HepG2 (cell line): ENCODE measurements around the gene MRM3. TPM values are rescaled to one million over a fixed set of nuclear protein-coding genes. Genes with fewer than 3 reads are reported as not detected.

Experiments
- ATAC-seq: fragments of 200-7000 bp; cut with Tn5 transposase; 3 replicates; pipeline ENCODE4 v1.9.1; 2020; ENCODE audit warnings: mild to moderate bottlenecking, moderate library complexity
- BruUV-seq: library from RNA; stranded (reverse); fragments of 400-500 nt; replicated peaks from 2 replicates; lab custom pipeline; 2021; lab: Mats Ljungman, UMichigan
- CTCF ChIA-PET: fragments of 300-600 bp; formaldehyde crosslinking; extraction: SDS; loops from one replicate; lab custom pipeline; 2021; ENCODE audit warnings: low total read pairs, inconsistent platforms, low intra/inter-chr PET ratio; lab: Yijun Ruan, JAX
- POLR2A ChIA-PET: fragments of 350-600 bp; sonication (Branson Sonifier 250); formaldehyde crosslinking; loops from one replicate; lab custom pipeline; 2020; ENCODE audit warnings: antibody characterized with exemption, inconsistent platforms; lab: Yijun Ruan, JAX
- DNase-seq: peaks from one replicate; pipeline ENCODE4 v3.0.0-alpha.2; 2015; ENCODE audit warnings: low spot score
- FAIRE-seq: peaks from 3 replicates; lab custom pipeline; 2011; peaks lifted over from hg19 to GRCh38; lab: Jason Lieb, UNC
- H2AFZ ChIP-seq: one replicate; pipeline ENCODE4 v1.6.1; 2011; ENCODE audit warnings: low read length, inconsistent platforms
- H3K27ac ChIP-seq: fragments of 300-600 bp; 3 replicates; pipeline ENCODE4 v1.8.0; 2011; ENCODE audit warnings: mixed run types, mild to moderate bottlenecking, mixed read lengths, low read length, inconsistent platforms; ENCODE audit not compliant: insufficient read depth; ENCODE audit errors: extremely low read length
- H3K27me3 ChIP-seq, 2 experiments: fragments of 200-600 bp in 1 of 2; 2 replicates in 1 of 2; 3 replicates in 1 of 2; pipeline versions ENCODE4 v1.6.0 to v1.8.0; 2011; ENCODE audit warnings: low read length in 2 of 2, mild to moderate bottlenecking in 2 of 2, moderate library complexity in 2 of 2, inconsistent platforms in 1 of 2; ENCODE audit not compliant: insufficient read depth in 2 of 2, control insufficient read depth in 1 of 2
- H3K36me3 ChIP-seq, 2 experiments: fragments of 200-600 bp in 1 of 2; replicated peaks in 1 of 2; 2 replicates in 1 of 2; 3 replicates in 1 of 2; pipeline versions ENCODE4 v1.5.1 to v1.8.0; 2011; ENCODE audit warnings: low read length in 2 of 2, inconsistent platforms in 1 of 2; ENCODE audit not compliant: insufficient read depth in 2 of 2, control insufficient read depth in 1 of 2
- H3K4me1 ChIP-seq: 2 replicates; pipeline ENCODE4 v1.5.1; 2012; ENCODE audit warnings: low read length, inconsistent platforms; ENCODE audit not compliant: insufficient read depth
- H3K4me2 ChIP-seq: 2 replicates; pipeline ENCODE4 v1.6.0; 2011; ENCODE audit warnings: low read depth, low read length, inconsistent platforms
- H3K4me3 ChIP-seq, 3 experiments: fragments of 200-600 bp in 1 of 3; sonication (generic), shearing (Covaris generic) in 1 of 3; replicated peaks in 1 of 3; 2 replicates each; pipeline ENCODE4 v1.5.1; 2011 to 2016; ENCODE audit warnings: low read length in 3 of 3, inconsistent platforms in 2 of 3, low read depth in 2 of 3, mild to moderate bottlenecking in 2 of 3, control low read depth in 1 of 3, mixed read lengths in 1 of 3; ENCODE audit not compliant: insufficient read depth in 1 of 3
- H3K79me2 ChIP-seq: one replicate; pipeline ENCODE4 v1.6.1; 2011; ENCODE audit warnings: low read length, inconsistent platforms; ENCODE audit not compliant: insufficient read depth
- H3K9ac ChIP-seq: 2 replicates; pipeline ENCODE4 v1.6.0; 2011; ENCODE audit warnings: mild to moderate bottlenecking, low read depth, low read length, inconsistent platforms; ENCODE audit not compliant: insufficient read depth
- H3K9me3 ChIP-seq: 2 replicates; pipeline ENCODE4 v1.5.1; 2012; ENCODE audit warnings: mild to moderate bottlenecking, low read length
- H4K20me1 ChIP-seq: 2 replicates; pipeline ENCODE4 v1.6.0; 2011; ENCODE audit warnings: inconsistent platforms, mild to moderate bottlenecking, low read length, moderate library complexity; ENCODE audit not compliant: insufficient read depth
- BHLHE40 ChIP-seq: IDR thresholded peaks from 2 replicates; pipeline ENCODE4 v1.6.1; 2011; ENCODE audit warnings: low read length, improper control_type of control experiment
- IRF2 ChIP-seq: IDR thresholded peaks from 2 replicates; pipeline ENCODE4 v1.6.1; 2018; ENCODE audit warnings: missing genetic modification reagents, missing compliant biosample characterization
- KAT7 ChIP-seq: IDR thresholded peaks from 2 replicates; pipeline ENCODE4 v1.6.1; 2018; ENCODE audit warnings: borderline replicate concordance, missing compliant biosample characterization
- KDM2A ChIP-seq: sonication (generic); formaldehyde crosslinking; IDR thresholded peaks from 2 replicates; pipeline ENCODE4 v1.4.0; 2020; ENCODE audit warnings: low read depth, missing genetic modification reagents, borderline replicate concordance
- MTF1 ChIP-seq: sonication (generic); formaldehyde crosslinking; IDR thresholded peaks from 2 replicates; pipeline ENCODE4 v1.5.0; 2020; ENCODE audit warnings: missing genetic modification reagents
- PAX8 ChIP-seq: sonication (generic); formaldehyde crosslinking; IDR thresholded peaks from 2 replicates; pipeline ENCODE4 v1.8.0; 2022; ENCODE audit warnings: mild to moderate bottlenecking, missing genetic modification reagents, borderline replicate concordance
- RFX1 ChIP-seq: fragments of 450-650 bp; IDR thresholded peaks from 2 replicates; pipeline ENCODE4 v1.6.1; 2017
- ZNF101 ChIP-seq: sonication (generic); formaldehyde crosslinking; IDR thresholded peaks from 2 replicates; pipeline ENCODE4 v1.4.0; 2020; ENCODE audit warnings: mild to moderate bottlenecking, low read depth, missing genetic modification reagents, borderline replicate concordance
- ZNF124 ChIP-seq: sonication (generic); formaldehyde crosslinking; IDR thresholded peaks from 2 replicates; pipeline ENCODE4 v1.4.0; 2020; ENCODE audit warnings: missing genetic modification reagents
- ZNF280D ChIP-seq: sonication (generic); formaldehyde crosslinking; IDR thresholded peaks from 2 replicates; pipeline ENCODE4 v1.5.1; 2020; ENCODE audit warnings: mild to moderate bottlenecking, missing genetic modification reagents
- ZNF619 ChIP-seq: sonication (generic); formaldehyde crosslinking; IDR thresholded peaks from 2 replicates; pipeline ENCODE4 v1.4.0; 2020; ENCODE audit warnings: mild to moderate bottlenecking, missing genetic modification reagents
- ZSCAN29 ChIP-seq: sonication (generic); formaldehyde crosslinking; conservative IDR thresholded peaks from 2 replicates; pipeline ENCODE4 v1.4.0; 2020; ENCODE audit warnings: mild to moderate bottlenecking, missing genetic modification reagents
- WGBS: methylation state at CpG from one replicate; pipeline ENCODE4 v1.1.6; 2017; ENCODE audit warnings: low lambda C conversion rate; 5-methylcytosine and 5-hydroxymethylcytosine counted together
- in situ Hi-C: cut with HindIII; loops from 2 replicates; pipeline ENCODE4 v1.10.0; 2017; ENCODE audit warnings: low pct_unique_long_range_greater_than_20kb; ENCODE audit not compliant: extremely low pct_ligation_motif_present
- intact Hi-C: fragments of 100-400 bp; cut with micrococcal nuclease; formaldehyde crosslinking; loops from one replicate; pipeline ENCODE4 v1.10.0; 2022; ENCODE audit not compliant: unreplicated experiment
- polyA plus RNA-seq, 8 experiments: library from polyadenylated mRNA; depleted of rRNA in 3 of 8; stranded (reverse) in 7 of 8; unstranded in 1 of 8; fragments of >200 nt; fragmentation: Illumina TruSeq in 4 of 8; extraction: Trizol in 4 of 8; gene quantifications; 2 replicates each; pipeline versions ENCODE4 v1.2.1 to v1.2.3, GENCODE V29; 2011 to 2016; ENCODE audit warnings: low read depth in 4 of 8, missing spikeins in 1 of 8, mixed read lengths in 1 of 8; ENCODE audit not compliant: insufficient read depth in 1 of 8
- total RNA-seq, 5 experiments: library from RNA; depleted of rRNA; stranded (reverse); fragments of >200 nt; fragmentation: Illumina TruSeq; extraction: Trizol; gene quantifications; 2 replicates each; pipeline ENCODE4 v1.2.3, GENCODE V29; 2016; ENCODE audit warnings: low read depth in 1 of 5
- TF ChIP-seq, protein P1 (sequence below): IDR thresholded peaks from 2 replicates; pipeline ENCODE4 v1.6.1; 2016; ENCODE audit warnings: missing compliant biosample characterization, missing genetic modification reagents, borderline replicate concordance
- TF ChIP-seq, protein P2 (sequence below): sonication (generic); formaldehyde crosslinking; IDR thresholded peaks from 2 replicates; pipeline ENCODE4 v1.4.0; 2020; ENCODE audit warnings: missing genetic modification reagents
- TF ChIP-seq, protein P3 (sequence below): sonication (generic); IDR thresholded peaks from 2 replicates; pipeline ENCODE4 v1.6.1; 2016; ENCODE audit warnings: low read depth, borderline replicate concordance

The MRM3 gene
- total and polyA plus RNA-seq, 2 of the 13 experiments (the other 11 are each of a cell fraction or from before 2014, with no cell fraction given): 12.3 to 25.5 TPM

DNA sequence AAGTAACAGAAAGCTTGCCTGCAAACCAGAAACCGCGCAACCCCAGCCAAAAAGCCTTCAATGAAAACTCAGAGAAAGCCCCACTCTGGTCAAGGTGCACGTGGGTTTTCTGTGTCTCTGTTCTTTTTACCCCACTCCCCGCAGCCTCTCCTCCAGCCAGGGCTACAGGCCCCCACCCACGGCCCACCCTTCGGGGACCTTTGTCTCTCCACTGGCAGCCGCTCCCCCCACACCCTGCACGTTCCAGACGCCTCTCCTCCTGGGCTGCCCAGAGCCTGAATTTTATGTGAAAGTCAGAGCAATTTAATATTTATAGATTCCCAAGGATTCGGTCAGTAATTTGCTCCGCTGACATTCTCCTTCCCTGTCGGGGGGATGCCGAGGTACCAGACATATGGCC is 24.2 kb downstream of the MRM3 start:
- no peak overlapping the region for H3K4me2 ChIP-seq
- H4K20me1 ChIP-seq: no peaks in the 10 kb centered on the region
- FAIRE-seq: no peak
- H3K79me2 ChIP-seq: no peaks in the 10 kb centered on the region
- H3K36me3 ChIP-seq: peaks cover 0 to 13% of the 10 kb centered on the region in 2 experiments; a peak in 4 of 5 replicates
- CTCF ChIA-PET: no interaction called here
- in situ Hi-C loops: no loop called here
- H2AFZ ChIP-seq: no peak overlapping the region
- H3K9me3 ChIP-seq: no peaks in the 10 kb centered on the region
- no peak overlapping the region for H3K27ac ChIP-seq
- DNase-seq: no peak
- ATAC-seq: no peak
- 92% methylated on average over 13 of the region's 13 CpGs for WGBS
- no TSS peak for BruUV-seq
- POLR2A ChIA-PET: no interaction called here
- H3K27me3 ChIP-seq: no peaks in the 10 kb centered on the region
- H3K9ac ChIP-seq: no peak overlapping the region
- no peak overlapping the region for H3K4me3 ChIP-seq
- H3K4me1 ChIP-seq: peaks cover 19% of the 10 kb centered on the region
- intact Hi-C loops: no loop called here
- no peak for TF ChIP-seq IRF2
- TF ChIP-seq MTF1: no peak
- no peak for TF ChIP-seq ZNF124 (CRISPR knock-in tag)
- TF ChIP-seq, protein P1, sequence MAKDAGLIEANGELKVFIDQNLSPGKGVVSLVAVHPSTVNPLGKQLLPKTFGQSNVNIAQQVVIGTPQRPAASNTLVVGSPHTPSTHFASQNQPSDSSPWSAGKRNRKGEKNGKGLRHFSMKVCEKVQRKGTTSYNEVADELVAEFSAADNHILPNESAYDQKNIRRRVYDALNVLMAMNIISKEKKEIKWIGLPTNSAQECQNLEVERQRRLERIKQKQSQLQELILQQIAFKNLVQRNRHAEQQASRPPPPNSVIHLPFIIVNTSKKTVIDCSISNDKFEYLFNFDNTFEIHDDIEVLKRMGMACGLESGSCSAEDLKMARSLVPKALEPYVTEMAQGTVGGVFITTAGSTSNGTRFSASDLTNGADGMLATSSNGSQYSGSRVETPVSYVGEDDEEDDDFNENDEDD (CRISPR knock-in tag): no peak
- TF ChIP-seq KDM2A (CRISPR knock-in tag): no peak
- no peak for TF ChIP-seq BHLHE40
- no peak for TF ChIP-seq ZNF619 (CRISPR knock-in tag)
- no peak for TF ChIP-seq PAX8 (CRISPR knock-in tag)
- TF ChIP-seq RFX1: no peak
- TF ChIP-seq, protein P2, sequence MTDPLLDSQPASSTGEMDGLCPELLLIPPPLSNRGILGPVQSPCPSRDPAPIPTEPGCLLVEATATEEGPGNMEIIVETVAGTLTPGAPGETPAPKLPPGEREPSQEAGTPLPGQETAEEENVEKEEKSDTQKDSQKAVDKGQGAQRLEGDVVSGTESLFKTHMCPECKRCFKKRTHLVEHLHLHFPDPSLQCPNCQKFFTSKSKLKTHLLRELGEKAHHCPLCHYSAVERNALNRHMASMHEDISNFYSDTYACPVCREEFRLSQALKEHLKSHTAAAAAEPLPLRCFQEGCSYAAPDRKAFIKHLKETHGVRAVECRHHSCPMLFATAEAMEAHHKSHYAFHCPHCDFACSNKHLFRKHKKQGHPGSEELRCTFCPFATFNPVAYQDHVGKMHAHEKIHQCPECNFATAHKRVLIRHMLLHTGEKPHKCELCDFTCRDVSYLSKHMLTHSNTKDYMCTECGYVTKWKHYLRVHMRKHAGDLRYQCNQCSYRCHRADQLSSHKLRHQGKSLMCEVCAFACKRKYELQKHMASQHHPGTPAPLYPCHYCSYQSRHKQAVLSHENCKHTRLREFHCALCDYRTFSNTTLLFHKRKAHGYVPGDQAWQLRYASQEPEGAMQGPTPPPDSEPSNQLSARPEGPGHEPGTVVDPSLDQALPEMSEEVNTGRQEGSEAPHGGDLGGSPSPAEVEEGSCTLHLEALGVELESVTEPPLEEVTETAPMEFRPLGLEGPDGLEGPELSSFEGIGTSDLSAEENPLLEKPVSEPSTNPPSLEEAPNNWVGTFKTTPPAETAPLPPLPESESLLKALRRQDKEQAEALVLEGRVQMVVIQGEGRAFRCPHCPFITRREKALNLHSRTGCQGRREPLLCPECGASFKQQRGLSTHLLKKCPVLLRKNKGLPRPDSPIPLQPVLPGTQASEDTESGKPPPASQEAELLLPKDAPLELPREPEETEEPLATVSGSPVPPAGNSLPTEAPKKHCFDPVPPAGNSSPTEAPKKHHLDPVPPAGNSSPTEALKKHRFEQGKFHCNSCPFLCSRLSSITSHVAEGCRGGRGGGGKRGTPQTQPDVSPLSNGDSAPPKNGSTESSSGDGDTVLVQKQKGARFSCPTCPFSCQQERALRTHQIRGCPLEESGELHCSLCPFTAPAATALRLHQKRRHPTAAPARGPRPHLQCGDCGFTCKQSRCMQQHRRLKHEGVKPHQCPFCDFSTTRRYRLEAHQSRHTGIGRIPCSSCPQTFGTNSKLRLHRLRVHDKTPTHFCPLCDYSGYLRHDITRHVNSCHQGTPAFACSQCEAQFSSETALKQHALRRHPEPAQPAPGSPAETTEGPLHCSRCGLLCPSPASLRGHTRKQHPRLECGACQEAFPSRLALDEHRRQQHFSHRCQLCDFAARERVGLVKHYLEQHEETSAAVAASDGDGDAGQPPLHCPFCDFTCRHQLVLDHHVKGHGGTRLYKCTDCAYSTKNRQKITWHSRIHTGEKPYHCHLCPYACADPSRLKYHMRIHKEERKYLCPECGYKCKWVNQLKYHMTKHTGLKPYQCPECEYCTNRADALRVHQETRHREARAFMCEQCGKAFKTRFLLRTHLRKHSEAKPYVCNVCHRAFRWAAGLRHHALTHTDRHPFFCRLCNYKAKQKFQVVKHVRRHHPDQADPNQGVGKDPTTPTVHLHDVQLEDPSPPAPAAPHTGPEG: no peak
- TF ChIP-seq, protein P3, sequence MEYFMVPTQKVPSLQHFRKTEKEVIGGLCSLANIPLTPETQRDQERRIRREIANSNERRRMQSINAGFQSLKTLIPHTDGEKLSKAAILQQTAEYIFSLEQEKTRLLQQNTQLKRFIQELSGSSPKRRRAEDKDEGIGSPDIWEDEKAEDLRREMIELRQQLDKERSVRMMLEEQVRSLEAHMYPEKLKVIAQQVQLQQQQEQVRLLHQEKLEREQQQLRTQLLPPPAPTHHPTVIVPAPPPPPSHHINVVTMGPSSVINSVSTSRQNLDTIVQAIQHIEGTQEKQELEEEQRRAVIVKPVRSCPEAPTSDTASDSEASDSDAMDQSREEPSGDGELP: no peak
- no peak for TF ChIP-seq ZNF280D (CRISPR knock-in tag)
- TF ChIP-seq ZSCAN29: no peak
- TF ChIP-seq ZNF101 (CRISPR knock-in tag): no peak
- no peak for TF ChIP-seq KAT7 (CRISPR knock-in tag)
